HG02763 (cell line): Measurements from ENCODE around the gene ZBTB22.

Experiments used
- ATAC-seq: cut with Tn5 transposase; IDR thresholded peaks from one replicate; pipeline ENCODE4 v1.9.1; 2021; ENCODE audit warnings: mild to moderate bottlenecking, moderate library complexity; ENCODE audit not compliant: unreplicated experiment

Gene ZBTB22

GRCh38 chr6:33333666-33334065 lies 16.1 kb upstream of the ZBTB22 start:
- no peak for ATAC-seq

GRCh38 chr6:33330736-33331135 lies 13.2 kb upstream of the ZBTB22 start:
- no peak for ATAC-seq

GRCh38 chr6:33329058-33329457 lies 11.5 kb upstream of the ZBTB22 start:
- ATAC-seq = no peak

- no peak for ATAC-seq
These were observed 6.6 kb upstream of the ZBTB22 start for GRCh38 chr6:33324125-33324524.

- no peak for ATAC-seq
These were observed 6.0 kb upstream of the ZBTB22 start for GRCh38 chr6:33323623-33323948.

GRCh38 chr6:33321227-33321626 lies 3.7 kb upstream of the ZBTB22 start:
- no peak for ATAC-seq

- no peak for ATAC-seq
These were observed 3.0 kb upstream of the ZBTB22 start for GRCh38 chr6:33320315-33321181.

GRCh38 chr6:33319939-33320314 lies 2.4 kb upstream of the ZBTB22 start:
- ATAC-seq = no peak

- no peak for ATAC-seq
These were observed 1.0 kb upstream of the ZBTB22 start for GRCh38 chr6:33318426-33319073.

GRCh38 chr6:33317419-33317668 lies 200 bp downstream of the ZBTB22 start:
- no peak for ATAC-seq

GRCh38 chr6:33316603-33317418 lies 733 bp downstream of the ZBTB22 start:
- no peak for ATAC-seq

- ATAC-seq = no peak
These were observed 1.5 kb downstream of the ZBTB22 start for GRCh38 chr6:33315793-33316602.

GRCh38 chr6:33314943-33315792 lies 2.4 kb downstream of the ZBTB22 start:
- ATAC-seq = no peak

GRCh38 chr6:33314515-33314942 lies 3.0 kb downstream of the ZBTB22 start:
- no peak for ATAC-seq

GRCh38 chr6:33313709-33314514 lies 3.6 kb downstream of the ZBTB22 start, which contains the start of gene TAPBP:
Gene TAPBP (minus strand): TSS chr6:33314078. CDS start chr6:33314041, 37 bp downstream.
- peak; percentile 33 for ATAC-seq

- no peak for ATAC-seq
These were observed 4.3 kb downstream of the ZBTB22 start for GRCh38 chr6:33313105-33313708.

- ATAC-seq = no peak
These were observed 5.0 kb downstream of the ZBTB22 start for GRCh38 chr6:33312361-33313104.

GRCh38 chr6:33306356-33306755 lies 11.2 kb downstream of the ZBTB22 start:
- no peak for ATAC-seq
